NB4 (cell line): ENCODE data around the gene TTC9.

Experiments
- DNase-seq: peaks from one replicate; pipeline ENCODE4 v3.0.0; 2010; ENCODE audit warnings: low read depth
- H3K4me3 ChIP-seq: one replicate; pipeline ENCODE4 v1.5.1; 2011; ENCODE audit warnings: mild to moderate bottlenecking, low read depth, low read length, moderate library complexity
- CTCF ChIP-seq: IDR thresholded peaks from one replicate; pipeline ENCODE4 v1.5.1; 2012; ENCODE audit warnings: low read depth, low read length
- MAX ChIP-seq: IDR thresholded peaks from 2 replicates; pipeline ENCODE4 v1.6.1; 2011; ENCODE audit warnings: low read depth, low read length
- MYC ChIP-seq: IDR thresholded peaks from 2 replicates; pipeline ENCODE4 v1.6.1; 2011; ENCODE audit warnings: low read depth, low read length
- POLR2A ChIP-seq: IDR thresholded peaks from 2 replicates; pipeline ENCODE4 v1.6.1; 2011; ENCODE audit warnings: mild to moderate bottlenecking; ENCODE audit not compliant: insufficient read length; ENCODE audit errors: extremely low read depth

Gene TTC9

DNA sequence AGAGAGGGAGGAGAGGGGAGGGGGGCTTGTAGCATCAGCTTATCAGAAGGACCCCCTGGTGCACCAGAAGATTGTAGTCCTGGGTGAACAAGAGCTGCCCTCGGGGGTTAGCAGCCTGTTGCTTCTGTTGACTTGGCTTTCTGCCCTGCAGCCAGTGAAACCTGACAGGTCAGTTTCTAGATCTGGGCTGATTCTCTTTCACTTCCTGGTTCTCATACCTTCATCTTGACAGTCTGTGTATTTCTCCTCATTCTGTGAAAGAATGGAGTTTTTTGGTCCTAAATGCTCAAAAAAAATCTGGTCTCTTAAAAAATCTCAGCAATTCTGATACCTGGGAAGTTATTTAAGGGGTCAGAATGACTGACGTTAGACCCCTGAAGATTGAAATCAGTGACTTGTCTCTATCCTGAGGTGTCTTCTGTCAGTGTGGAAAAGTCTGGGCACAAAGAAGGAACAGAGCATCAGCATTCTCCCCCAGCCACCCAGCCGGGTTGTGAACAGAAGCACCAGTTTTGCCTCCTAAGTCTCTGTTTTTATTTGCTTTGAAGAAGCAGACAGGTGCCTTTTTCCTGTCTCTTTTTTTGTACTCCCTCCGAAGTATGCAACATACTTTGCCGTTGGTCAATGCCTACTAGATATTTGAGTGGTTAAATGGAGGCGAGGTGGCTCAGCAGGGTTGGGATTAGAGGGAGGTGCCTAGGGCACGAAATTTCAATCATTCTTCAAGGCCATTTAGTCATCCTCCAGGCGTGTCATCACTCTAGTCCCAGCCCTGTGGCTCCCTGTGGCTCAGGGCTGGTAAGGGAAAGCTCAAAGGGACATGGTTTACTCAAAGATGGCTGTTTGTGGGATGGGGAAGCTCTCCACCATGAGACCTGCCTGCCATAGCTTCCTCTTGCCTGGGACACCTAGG lies 24.0 kb downstream of the TTC9 start:
- TF ChIP-seq MAX (no peak), CTCF (no peak), POLR2A (no peak), MYC (no peak)
- DNase-seq, result no peak
- H3K4me3 ChIP-seq, result no peak overlapping the region

DNA sequence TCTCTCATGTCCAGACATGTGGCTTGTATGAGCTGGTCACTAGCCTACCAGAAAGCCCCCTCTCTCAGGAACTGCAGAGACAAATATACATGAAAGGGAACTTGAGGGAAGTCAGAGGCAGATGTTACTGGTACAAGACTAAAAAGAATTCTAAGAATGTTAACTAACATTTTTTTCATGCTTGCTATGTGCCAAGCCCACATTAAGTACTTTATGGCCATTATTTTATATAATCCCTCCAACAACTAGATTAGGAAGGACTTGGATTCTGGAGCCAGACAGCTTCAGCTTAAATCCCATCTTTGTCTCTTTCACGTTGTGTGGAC lies 24.6 kb downstream of the TTC9 start:
- no peak overlapping the region for H3K4me3 ChIP-seq
- no peak for DNase-seq
- TF ChIP-seq CTCF (no peak), POLR2A (no peak)

DNA sequence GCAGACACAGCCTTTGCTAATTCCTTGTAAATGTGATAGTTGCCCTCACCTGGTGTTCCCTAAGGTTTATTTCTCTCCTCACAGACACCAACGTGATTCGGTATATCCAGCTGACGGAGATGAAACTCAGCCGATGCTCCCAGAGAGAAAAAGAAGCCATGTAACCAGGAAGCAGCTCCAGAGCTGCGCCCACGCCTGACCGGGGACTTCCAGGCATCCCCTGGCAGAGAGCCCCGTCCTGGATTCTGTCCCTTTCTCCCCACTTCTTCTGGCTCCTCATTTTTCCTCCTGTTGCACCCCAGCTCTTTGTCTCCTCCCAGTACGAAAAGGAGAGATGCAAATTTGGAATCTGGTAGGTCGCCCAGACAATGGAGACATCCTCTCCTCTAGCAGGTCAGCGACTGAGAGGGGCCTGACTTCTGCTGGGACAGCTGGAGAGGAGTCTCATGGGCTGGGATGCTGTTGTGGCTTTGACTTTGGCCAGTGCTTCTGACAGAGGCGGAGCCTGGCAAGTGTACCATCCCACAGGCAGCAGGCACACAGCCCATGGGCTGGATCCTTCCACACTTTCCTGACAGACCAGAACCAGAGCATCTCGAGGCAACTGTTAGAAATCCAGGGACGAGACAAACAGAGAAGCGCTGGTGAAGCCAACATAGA lies 29.4 kb downstream of the TTC9 start:
- no peak for TF ChIP-seq MAX
- no peak for TF ChIP-seq MYC
- no peak for TF ChIP-seq CTCF
- no peak for TF ChIP-seq POLR2A
- DNase-seq, result no peak
- no peak overlapping the region for H3K4me3 ChIP-seq

- no peak for TF ChIP-seq POLR2A
- TF ChIP-seq MAX, result no peak
- TF ChIP-seq MYC, result no peak
- no peak for TF ChIP-seq CTCF
- H3K4me3 ChIP-seq, result no peak overlapping the region
- no peak for DNase-seq
These were observed 30.2 kb downstream of the TTC9 start for GRCh38 chr14:70671652-70672644.

- no peak overlapping the region for H3K4me3 ChIP-seq
- DNase-seq, result no peak
- TF ChIP-seq MAX, result no peak
- TF ChIP-seq CTCF, result no peak
- TF ChIP-seq MYC, result no peak
- no peak for TF ChIP-seq POLR2A
These were observed 35.6 kb downstream of the TTC9 start for GRCh38 chr14:70677341-70677740.
